HG03135 (cell line): ENCODE data around the gene DYDC2.
A peak's percentile ranks its signal among the peaks of the same experiment; 100 is the strongest.

Source experiments
- ATAC-seq: cut with Tn5 transposase; IDR thresholded peaks from one replicate; pipeline ENCODE4 v1.9.1; 2021; ENCODE audit warnings: mild to moderate bottlenecking, moderate library complexity; ENCODE audit not compliant: unreplicated experiment

DYDC2 gene

GRCh38 chr10:80365510-80365909 lies 8.9 kb downstream of the DYDC2 start:
- no peak for ATAC-seq

DNA sequence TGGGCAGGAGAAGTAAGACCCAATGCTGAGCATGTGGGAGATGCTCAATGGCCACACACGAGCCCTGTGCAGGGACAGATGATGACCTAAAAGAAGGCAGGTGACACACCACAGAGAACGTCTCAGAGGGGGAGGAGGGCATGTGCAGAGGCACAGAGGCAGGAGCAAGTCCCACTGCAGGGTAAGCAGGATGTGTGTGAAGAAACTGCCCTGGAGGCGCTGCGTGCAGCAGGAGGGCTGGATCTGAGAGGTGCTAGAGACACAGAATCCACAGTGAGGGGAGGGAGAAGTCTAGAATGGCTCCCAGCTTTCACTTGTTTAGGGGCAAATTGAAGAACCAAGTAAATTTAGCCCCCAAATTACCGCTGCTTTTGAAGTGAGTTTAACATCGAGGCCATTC lies 14.9 kb downstream of the DYDC2 start:
- no peak for ATAC-seq

GRCh38 chr10:80372675-80373074 lies 16.1 kb downstream of the DYDC2 start:
- no peak for ATAC-seq

GRCh38 chr10:80373502-80373901 lies 16.9 kb downstream of the DYDC2 start:
- no peak for ATAC-seq

DNA sequence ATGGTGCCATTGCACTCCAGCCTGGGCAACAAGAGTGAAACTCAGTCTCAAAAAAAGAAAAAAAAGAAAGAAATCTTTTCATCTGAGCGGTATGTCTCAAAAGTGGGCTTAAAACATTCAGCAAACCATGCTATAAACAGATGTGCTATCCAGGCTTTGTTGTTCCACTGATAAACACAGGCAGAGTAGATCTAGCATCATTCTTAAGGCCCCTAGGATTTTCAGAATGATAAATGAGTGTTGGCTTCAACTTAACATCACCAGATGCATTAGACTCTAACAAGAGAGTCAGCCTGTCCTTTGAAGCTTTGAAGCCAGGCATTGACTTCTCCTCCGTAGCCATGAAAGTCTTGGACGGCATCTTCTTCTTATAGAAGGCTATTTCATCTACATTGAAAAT lies 23.1 kb downstream of the DYDC2 start:
- ATAC-seq = no peak

- no peak for ATAC-seq
Measured at GRCh38 chr10:80380185-80380584, 23.6 kb downstream of the DYDC2 start.

GRCh38 chr10:80382989-80383388 lies 26.4 kb downstream of the DYDC2 start:
- peak; percentile 69 for ATAC-seq

DNA sequence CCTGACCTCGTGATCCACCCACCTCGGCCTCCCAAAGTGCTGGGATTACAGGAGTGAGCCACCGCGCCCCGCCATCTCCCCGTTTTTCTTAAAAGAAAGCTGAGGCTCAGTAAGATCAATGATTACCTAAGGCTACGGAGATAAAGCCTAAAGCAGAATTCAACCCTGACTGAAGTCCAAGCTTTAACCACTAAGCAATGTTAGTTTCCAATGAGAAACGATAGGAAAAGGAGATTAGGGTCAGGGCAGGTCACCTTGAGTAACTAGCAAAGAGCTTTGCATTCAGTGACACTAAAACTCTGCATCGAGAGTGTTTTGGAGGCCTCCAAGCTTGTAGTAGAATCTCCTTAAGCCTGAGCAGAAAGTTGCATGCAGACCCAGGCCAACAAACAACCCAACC lies 34.2 kb downstream of the DYDC2 start:
- ATAC-seq = no peak

- ATAC-seq = no peak
Measured at GRCh38 chr10:80392250-80392649, 35.7 kb downstream of the DYDC2 start.

DNA sequence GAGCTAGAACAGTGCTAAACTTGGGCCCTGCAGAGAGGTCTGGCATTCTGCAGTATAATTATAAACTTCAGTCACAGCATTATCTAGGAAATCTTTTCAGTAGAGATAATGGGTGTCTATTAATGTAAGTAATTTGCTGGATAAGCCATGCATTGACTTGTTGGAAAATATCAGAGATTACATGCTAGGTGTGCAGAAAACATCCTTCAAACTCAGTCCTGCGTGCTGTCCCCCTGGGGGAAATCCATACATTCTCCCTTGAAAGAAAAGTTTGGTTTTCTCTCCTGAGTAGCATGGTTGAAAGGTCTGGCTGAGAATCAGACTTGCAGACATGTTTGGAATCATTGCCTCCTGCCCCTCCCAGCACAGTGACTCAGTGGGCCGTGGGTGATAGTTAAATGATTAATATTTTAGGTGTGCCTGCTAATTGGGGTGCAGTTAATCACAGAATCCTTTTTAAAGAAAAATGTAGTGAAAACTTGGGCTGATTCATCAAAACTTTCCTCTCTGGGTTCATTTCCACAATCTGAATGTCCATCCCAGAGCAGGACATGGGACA lies 37.9 kb downstream of the DYDC2 start:
- ATAC-seq = no peak

- no peak for ATAC-seq
Measured at GRCh38 chr10:80397014-80397413, 40.4 kb downstream of the DYDC2 start.

DNA sequence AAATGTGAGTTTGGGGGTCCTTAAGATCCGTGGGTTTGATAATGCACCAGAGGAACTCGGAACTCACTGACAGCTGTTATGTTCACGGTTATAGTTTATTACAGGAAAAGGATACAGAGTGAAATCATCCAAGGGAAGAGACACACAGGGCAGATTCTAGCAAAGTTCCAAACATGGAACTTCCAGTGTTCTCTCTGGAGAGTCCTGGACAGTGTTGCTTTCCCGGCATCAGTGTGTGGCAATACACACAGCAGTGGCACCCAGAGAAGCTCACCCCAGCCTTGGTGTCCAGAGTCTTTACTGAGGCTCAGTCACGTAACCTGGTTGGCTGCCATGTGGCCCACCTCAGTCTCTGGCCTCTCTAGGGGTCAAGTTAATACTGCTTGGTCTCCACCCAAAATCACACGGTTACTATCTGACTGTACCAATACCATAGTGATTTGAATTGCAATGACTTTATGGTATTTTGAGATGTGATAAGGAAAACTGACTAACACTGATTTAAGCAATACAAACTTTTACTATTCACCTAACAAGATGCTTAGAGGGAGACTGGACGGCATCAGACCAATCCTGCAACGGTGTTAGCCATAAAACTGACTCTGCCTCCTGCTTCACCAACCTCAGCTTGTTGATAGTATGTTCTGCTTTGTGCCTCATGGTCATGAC lies 43.7 kb downstream of the DYDC2 start:
- ATAC-seq = no peak

GRCh38 chr10:80405035-80405434 lies 48.5 kb downstream of the DYDC2 start:
- no peak for ATAC-seq

DNA sequence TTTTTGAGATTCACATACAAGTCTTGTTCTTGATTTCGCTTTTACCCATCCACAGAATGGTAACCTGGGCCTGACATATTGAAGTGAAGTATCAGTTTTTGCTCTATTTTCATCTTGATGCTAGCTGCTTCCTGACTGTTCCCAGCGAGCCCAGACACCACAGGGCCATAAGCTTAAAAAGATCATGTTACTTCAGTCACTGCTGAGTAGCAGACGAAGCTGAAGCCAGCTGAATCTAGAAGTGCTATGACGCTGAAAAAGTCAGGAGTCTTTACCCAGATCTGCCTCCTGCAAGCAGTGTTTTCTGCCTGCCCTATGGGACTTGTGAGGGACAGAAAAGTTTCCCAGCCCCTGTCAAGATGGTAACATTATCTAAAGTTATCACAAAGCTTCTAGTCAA lies 49.0 kb downstream of the DYDC2 start:
- ATAC-seq = no peak

- ATAC-seq = no peak
Measured at GRCh38 chr10:80406204-80406603, 49.6 kb downstream of the DYDC2 start.

DNA sequence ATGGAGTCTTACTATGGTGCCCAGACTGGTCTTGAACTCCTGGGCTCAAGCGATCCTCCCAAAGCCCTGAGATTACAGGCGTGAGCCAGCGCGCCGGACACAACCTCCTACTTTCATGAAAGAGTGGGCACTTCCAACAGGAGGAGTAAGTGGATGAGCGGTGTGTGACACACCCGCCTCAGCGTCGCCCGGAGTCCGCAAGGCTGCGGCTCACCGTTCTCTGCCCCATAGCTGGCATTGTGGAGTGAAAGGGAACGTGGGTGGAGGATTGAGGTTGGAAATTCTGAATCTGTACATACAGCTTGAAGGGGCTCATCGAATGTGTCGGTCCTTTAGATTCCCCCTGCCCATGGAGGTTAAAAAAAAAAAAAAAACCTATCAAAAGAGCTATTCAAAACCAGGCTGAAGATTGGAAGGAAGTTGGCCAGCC lies 51.2 kb downstream of the DYDC2 start:
- ATAC-seq = peak; percentile 27

- ATAC-seq = peak; percentile 96
Measured at GRCh38 chr10:80408242-80409101, 51.9 kb downstream of the DYDC2 start, which contains the start of gene PRXL2A. PRXL2A (plus strand) TSS chr10:80408551; CDS start chr10:80420468, 11,917 bp downstream.

GRCh38 chr10:80409121-80409520 lies 52.5 kb downstream of the DYDC2 start:
- ATAC-seq = no peak

GRCh38 chr10:80410122-80410521 lies 53.5 kb downstream of the DYDC2 start:
- ATAC-seq = no peak

- ATAC-seq = no peak
Measured at GRCh38 chr10:80410578-80411145, 54.1 kb downstream of the DYDC2 start.

DNA sequence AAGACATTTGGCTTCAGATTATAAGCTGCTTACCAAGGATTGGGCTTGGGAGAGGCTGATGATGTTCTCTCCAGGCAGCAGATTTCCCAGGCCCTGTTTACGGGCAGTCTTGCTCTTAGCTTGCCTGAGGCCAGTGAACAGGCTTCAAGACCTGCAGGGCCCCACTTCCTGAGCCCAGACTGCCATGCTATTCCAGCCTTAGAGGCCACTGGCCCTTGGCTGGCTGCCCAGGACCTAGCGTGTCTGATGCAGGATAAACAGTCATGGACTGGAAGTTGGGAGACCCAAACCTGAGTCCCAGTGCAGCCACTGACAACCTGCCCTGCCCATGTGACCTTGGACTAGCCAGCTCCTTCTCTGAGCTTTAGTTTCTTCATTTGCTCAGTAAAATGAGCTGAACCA lies 54.7 kb downstream of the DYDC2 start:
- no peak for ATAC-seq
